ENCODE results near the gene INPP5A.
"Not testable (repeated sequence)": the region's sequence is repeated elsewhere in the genome, so short reads cannot be mapped to it uniquely, and the experiment has no call there.

INPP5A gene

DNA sequence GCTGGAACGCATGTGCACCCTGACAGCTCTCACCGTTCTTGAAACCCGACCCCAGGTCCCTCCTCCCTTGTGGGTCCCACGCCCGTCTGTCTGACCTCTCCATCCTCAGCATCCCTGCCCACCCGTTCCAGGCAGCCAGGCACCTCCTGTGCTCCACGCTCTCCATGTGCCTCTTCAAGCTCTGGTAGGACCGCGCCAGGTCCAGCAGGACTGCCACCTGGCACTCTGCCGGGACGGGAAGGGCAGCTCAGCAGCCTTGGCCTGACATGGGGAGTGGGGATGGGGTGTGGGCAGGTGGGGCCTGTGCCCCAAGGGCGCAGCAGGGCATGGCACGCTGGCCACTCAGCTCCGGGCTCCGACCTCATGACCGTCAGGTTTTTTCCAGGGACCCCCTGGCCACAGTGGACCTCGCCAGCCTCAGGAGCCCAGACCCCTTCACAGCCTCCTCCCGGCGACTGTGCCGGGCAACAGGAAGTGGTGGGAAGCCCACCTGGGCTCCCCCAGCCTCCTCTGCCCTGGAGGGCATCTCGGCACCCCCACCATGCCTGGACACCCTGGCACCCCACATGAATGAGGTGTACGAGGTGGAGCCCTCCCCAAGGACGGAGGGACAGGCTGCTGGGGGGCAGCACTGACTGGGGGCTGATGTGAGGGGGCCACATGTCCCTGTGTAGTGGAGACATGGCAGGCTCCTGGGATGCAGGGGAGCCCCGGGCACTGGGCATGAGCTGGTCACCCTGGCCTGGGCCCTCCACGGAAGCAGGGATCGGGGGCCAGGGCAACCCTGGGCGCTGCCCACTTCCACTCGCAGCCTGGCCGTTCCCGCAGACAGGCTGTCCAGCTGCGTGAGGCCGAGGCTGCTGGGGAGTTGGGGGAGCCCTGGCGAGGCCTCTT is 273.5 kb downstream of the INPP5A start:
- no peak for DNase-seq

DNA sequence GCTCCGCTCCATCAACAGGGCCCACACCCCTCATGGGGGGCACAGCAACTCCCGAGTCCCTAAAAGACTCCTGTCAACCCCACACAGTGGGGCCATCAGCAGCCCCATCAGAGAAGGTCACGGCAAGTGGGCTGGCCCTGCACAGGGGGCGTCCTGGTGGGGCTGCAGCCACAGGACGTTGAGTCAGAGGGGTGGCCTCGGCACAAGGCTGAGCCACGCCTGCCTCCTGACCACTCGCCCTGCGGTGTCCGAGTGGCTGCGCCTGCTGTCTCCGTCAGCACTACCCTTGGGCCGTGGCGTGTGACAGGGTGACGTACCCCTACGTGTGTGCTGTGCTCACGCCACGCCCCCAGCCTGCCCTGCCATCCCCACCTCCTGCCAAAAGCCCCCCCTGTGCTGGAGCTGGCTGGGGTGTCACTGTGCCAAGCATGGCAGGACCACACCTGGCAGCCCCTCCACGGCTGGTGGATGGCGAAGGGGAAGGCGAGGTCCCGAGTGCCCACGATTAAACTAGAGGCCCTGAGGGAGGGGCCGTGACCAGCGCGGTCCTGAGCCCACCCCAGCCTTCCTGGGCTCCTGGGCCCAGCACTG is 274.4 kb downstream of the INPP5A start:
- no peak for DNase-seq

GRCh38 chr10:132812520-132812919 is 274.9 kb downstream of the INPP5A start:
- no peak for DNase-seq

- DNase-seq, result no peak
Observed at GRCh38 chr10:132813001-132813401, 275.4 kb downstream of the INPP5A start.

- DNase-seq, result no peak
Observed at GRCh38 chr10:132813560-132814468, 276.2 kb downstream of the INPP5A start.

- no peak for DNase-seq
Observed at GRCh38 chr10:132814469-132814856, 276.9 kb downstream of the INPP5A start.

DNA sequence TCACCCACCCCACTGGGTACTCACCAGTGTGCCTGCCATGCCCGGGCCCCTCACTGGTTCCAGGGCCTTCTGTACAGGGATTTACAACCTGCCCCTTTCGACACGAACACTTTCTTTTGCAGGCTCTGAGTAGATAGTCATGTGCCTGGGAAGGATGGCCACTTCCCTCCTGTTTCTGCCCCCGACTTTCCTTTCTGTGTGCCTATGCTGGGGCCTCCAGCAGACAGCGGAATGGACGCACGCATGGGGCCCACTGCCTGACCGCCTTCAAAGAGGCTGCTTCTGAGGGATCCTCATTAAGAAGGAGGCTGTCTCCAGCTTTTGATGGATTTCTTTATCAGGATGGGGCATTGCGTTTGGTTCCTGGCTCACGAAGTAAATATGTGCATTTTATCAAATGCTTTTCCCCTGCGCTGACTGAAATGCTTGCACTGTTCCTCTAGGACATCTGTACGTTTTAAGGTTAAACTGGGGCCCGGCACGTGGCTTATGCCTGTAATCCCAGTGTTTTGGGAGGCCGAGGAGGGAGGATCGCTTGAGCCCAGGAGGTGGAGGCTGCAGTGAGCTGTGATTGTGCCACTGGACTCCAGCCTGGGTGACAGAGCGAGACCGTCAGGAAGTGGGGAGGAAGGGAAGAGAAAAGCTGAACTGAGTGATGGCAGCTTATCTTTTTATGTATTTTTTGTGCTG is 277.7 kb downstream of the INPP5A start:
- DNase-seq, result no peak

- no peak for DNase-seq
Observed at GRCh38 chr10:132816718-132817117, 279.1 kb downstream of the INPP5A start.

GRCh38 chr10:132817701-132818211 is 280.2 kb downstream of the INPP5A start:
- DNase-seq, result no peak

- DNase-seq, result no peak
Observed at GRCh38 chr10:132820056-132820455, 282.5 kb downstream of the INPP5A start.

- not testable (repeated sequence) for DNase-seq
Observed at GRCh38 chr10:132825783-132826523, 288.4 kb downstream of the INPP5A start.

DNA sequence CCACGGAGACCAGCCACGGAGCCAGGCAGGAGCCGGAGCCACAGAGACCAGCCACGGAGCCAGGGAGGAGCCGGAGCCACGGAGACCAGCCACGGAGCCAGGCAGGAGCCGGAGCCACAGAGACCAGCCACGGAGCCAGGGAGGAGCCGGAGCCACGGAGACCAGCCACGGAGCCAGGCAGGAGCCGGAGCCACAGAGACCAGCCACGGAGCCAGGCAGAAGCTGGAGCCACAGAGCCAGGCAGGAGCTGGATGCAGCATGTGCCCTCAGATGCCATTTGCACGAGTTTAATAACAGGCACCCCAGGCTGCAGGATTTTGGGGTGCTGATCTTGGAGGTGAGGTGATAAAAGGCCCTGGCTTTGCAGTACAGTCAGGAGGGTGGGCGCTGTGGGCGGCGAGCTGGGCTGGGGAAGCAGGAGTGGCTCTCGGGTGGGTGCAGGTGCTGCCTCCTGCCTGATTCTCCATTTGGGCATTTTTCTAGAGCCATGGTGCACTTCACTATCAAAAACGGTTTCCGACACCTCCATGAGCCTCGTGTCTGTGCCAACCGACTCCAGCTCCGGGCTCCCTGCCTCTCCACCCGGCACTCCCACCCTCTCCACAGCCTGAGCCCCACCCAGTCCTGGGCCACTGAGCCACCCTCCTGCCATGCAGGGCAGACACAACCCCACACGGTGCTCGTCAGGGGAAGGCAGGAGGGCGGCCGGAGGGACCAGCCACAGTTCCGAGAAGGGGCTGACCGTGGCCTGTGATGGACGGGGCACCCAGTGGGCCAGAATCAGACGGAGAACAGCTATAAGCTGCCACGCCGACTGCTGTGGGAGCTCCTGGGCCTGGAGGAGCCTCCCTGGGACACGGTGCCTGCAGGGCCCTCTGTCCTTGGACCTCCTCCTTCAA is 289.2 kb downstream of the INPP5A start:
- DNase-seq, result no peak

DNA sequence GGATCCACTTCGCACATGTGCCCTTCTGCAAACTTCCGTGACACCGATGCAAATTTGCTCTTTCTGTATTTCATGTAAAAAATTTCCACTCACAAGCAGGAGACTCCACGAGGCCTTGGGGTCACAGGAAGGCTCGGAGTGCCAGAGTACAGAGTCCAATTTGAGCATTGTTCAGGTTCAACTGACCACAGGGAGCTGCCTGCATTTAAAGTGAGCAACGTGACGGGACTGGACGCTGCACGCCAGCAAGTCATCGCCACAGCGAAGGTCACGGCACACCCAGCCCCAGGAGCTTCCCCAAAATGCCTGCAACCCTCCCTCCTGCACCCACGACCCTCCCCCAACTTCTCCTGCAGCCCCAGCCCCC is 289.8 kb downstream of the INPP5A start:
- no peak for DNase-seq

GRCh38 chr10:132827861-132828539 is 290.4 kb downstream of the INPP5A start:
- no peak for DNase-seq

GRCh38 chr10:132828681-132829080 is 291.1 kb downstream of the INPP5A start:
- no peak for DNase-seq

DNA sequence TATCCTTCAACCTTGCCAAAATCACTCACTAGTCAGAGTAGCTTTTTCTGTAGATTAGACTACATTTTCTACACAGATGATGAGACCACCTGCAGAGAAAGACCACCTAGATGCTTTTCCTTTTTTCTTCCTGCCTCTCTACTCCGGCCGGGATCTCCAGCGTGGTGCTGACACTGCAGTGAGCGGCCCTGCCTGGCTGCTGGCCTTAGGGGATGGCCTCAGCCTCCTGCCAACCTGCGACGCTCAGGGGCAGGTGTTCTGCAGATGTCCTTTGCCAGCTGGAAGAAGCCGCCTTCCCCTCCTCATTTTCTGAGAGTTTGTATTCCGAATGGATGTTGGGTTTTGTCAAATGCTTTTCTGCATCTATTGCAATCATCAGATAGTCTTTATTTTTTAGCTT is 291.8 kb downstream of the INPP5A start:
- no peak for DNase-seq

DNA sequence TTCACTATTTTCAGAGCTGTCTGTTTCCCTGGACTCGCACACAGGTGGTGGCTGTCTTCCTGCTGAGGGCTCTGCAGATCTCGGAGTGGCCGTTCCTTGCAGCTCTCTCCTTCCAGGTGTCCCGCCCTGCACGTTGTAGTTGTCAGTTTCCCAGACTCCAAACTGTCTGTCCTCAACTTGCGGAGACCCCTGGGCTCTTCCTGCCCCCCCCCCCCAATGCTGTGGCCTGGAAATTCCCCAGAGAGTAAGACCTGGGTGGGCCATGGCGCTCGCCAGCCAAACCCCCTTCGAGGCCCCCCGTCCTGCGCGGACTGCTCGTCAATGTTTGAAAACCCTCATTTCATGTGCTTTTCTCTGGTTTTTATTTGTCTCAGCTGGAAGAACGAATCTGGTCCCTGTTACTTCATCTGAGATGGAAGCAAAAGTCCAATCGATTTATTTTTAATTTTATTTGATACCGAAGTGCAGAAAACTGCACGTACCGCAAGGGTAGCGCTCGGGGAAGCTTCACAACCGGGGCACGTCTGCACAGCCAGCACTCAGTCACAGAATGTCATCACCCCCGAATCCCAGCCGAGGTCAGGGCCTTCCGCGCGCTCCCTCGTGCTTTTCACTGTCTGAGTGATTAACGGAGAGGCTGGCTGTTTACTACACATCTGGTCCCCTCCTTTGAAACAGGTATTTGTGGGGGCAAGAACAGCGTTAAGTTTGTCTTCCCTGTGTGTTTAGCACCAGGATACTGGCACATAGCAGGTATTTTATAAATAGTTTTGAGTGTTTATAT is 294.8 kb downstream of the INPP5A start:
- no peak for DNase-seq

All from activated CD4-positive, alpha-beta T cell treated with anti-CD3 and anti-CD28 coated beads, Interleukin-2, amount 50 U/mL, for 48 hours (primary cell).